ENCODE results near the gene TBL3. TPM values are rescaled to one million over a fixed set of nuclear protein-coding genes. Genes with fewer than 3 reads are reported as not detected.

The TBL3 gene
- total RNA-seq, 1 donor from 2014 or later, result 24.4 TPM

- Histone ChIP-seq H3K36me3 (ENCODE audit: insufficient read depth, low read length) (peaks cover 7% of the 10 kb centered on the region), H2AFZ (ENCODE audit: low read depth, low read length) (no peak overlapping the region), H3K4me2 (ENCODE audit: low read length) (no peak overlapping the region), H3K79me2 (ENCODE audit: insufficient read depth, low read length) (peaks cover 5% of the 10 kb centered on the region), H3K27ac (ENCODE audit: low read depth, low read length) (no peak overlapping the region), H3K9me3 (ENCODE audit: insufficient read depth, low read depth, low read length) (no peaks in the 10 kb centered on the region), H3K4me3 (ENCODE audit: insufficient read depth, low read depth, low read length) (no peak overlapping the region), H3K27me3 (ENCODE audit: insufficient read depth, low read length) (peaks cover 32% of the 10 kb centered on the region), H3K9ac (ENCODE audit: low read length) (no peak overlapping the region), H4K20me1 (ENCODE audit: insufficient read depth, low read length) (peaks cover 41% of the 10 kb centered on the region), H3K4me1 (ENCODE audit: insufficient read depth, low read length) (peaks cover 11% of the 10 kb centered on the region)
- FAIRE-seq (no peak), DNase-seq (ENCODE audit: low read depth) (no peak)
- Mint-ChIP-seq H3K36me3 (ENCODE audit: low read depth, unreplicated experiment) (peaks cover 1% of the 10 kb centered on the region), H3K27ac (ENCODE audit: unreplicated experiment) (no peak overlapping the region), H3K4me1 (ENCODE audit: low read depth, unreplicated experiment) (peaks cover 2% of the 10 kb centered on the region), H3K4me3 (ENCODE audit: unreplicated experiment) (no peak overlapping the region), H3K9me3 (ENCODE audit: unreplicated experiment) (no peaks in the 10 kb centered on the region), H3K27me3 (ENCODE audit: low read depth, unreplicated experiment) (peaks cover 19% of the 10 kb centered on the region)
- TF ChIP-seq CTCF (IDR thresholded peaks at IDR 0.05; ENCODE audit: insufficient read depth, low read depth, low read length) (no peak), EZH2 (IDR thresholded peaks at IDR 0.05; ENCODE audit: insufficient read depth, low read length) (peak; percentile 57)
Measured at GRCh38 chr16:1980030-1980769, 8.3 kb downstream of the TBL3 start.

DNA sequence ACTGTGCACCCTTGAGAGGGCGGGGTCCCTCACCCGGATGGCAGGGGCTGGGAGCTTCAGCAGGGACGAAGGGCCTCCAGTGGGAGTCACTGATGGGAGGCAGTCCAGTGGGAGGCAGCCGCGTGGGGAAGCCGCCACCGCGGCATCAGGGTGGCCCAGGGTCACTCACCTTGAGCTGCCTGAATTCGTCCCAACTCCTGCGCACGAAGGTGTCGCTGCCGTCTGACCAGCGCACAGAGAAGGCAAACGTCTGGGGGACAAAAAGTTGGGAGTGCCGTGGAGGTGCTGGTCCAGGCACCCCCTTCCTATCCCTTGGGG, 8.9 kb downstream of the TBL3 start:
- peaks cover 19% of the 10 kb centered on the region for H3K27me3 Mint-ChIP-seq (ENCODE audit: low read depth, unreplicated experiment)
- Histone ChIP-seq H3K4me1 (ENCODE audit: insufficient read depth, low read length) (peaks cover 15% of the 10 kb centered on the region), H3K4me2 (ENCODE audit: low read length) (no peak overlapping the region), H3K4me3 (ENCODE audit: insufficient read depth, low read depth, low read length) (no peak overlapping the region), H3K79me2 (ENCODE audit: insufficient read depth, low read length) (peaks cover 10% of the 10 kb centered on the region), H3K27ac (ENCODE audit: low read depth, low read length) (no peak overlapping the region), H2AFZ (ENCODE audit: low read depth, low read length) (no peak overlapping the region), H3K9ac (ENCODE audit: low read length) (no peak overlapping the region), H3K9me3 (ENCODE audit: insufficient read depth, low read depth, low read length) (no peaks in the 10 kb centered on the region), H3K27me3 (ENCODE audit: insufficient read depth, low read length) (peaks cover 32% of the 10 kb centered on the region), H3K36me3 (ENCODE audit: insufficient read depth, low read length) (peaks cover 7% of the 10 kb centered on the region), H4K20me1 (ENCODE audit: insufficient read depth, low read length) (peaks cover 45% of the 10 kb centered on the region)
- H3K36me3 Mint-ChIP-seq (ENCODE audit: low read depth, unreplicated experiment), result peaks cover 1% of the 10 kb centered on the region
- no peak for FAIRE-seq
- H3K4me1 Mint-ChIP-seq (ENCODE audit: low read depth, unreplicated experiment), result peaks cover 2% of the 10 kb centered on the region
- H3K27ac Mint-ChIP-seq (ENCODE audit: unreplicated experiment), result no peak overlapping the region
- no peaks in the 10 kb centered on the region for H3K9me3 Mint-ChIP-seq (ENCODE audit: unreplicated experiment)
- DNase-seq (ENCODE audit: low read depth), result no peak
- no peak for TF ChIP-seq CTCF (IDR thresholded peaks at IDR 0.05; ENCODE audit: insufficient read depth, low read depth, low read length)
- peak; percentile 9 for TF ChIP-seq EZH2 (IDR thresholded peaks at IDR 0.05; ENCODE audit: insufficient read depth, low read length)
- H3K4me3 Mint-ChIP-seq (ENCODE audit: unreplicated experiment), result no peak overlapping the region

DNA sequence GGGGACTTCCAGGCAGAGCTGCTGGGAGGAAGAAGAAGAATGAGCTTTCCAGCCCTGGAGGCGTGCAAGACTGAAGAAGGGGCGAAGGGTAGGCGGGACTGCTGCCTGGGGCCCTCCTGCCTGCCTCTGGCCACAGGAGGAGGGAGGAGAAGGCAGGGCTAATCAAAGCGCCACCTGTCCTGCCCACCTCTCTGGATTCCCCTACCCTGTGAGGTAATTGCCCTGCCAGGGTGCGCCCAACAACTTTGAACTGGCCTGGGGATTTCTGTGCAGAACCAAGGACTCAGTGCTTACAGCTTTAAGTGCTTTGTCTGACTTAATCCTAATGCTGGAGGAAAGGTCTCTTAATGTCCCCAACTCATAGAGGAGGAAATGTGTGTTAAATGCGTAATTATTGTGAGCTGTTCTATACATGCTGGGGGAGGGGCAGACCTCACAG, 9.6 kb downstream of the TBL3 start, which contains the start of gene NOXO1:
NOXO1 (minus strand) TSS at position 72 of the 439 bp plus-strand sequence. CDS start 290 bp downstream, outside the sequence.
- no peak for TF ChIP-seq EZH2 (IDR thresholded peaks at IDR 0.05; ENCODE audit: insufficient read depth, low read length)
- no peak for TF ChIP-seq CTCF (IDR thresholded peaks at IDR 0.05; ENCODE audit: insufficient read depth, low read depth, low read length)
- Mint-ChIP-seq H3K36me3 (ENCODE audit: low read depth, unreplicated experiment) (peaks cover 1% of the 10 kb centered on the region), H3K9me3 (ENCODE audit: unreplicated experiment) (no peaks in the 10 kb centered on the region), H3K27ac (ENCODE audit: unreplicated experiment) (peak within 1 kb of the TSS; percentile 62), H3K4me3 (ENCODE audit: unreplicated experiment) (no peak within 1 kb of the TSS), H3K27me3 (ENCODE audit: low read depth, unreplicated experiment) (peaks cover 19% of the 10 kb centered on the region), H3K4me1 (ENCODE audit: low read depth, unreplicated experiment) (peaks cover 2% of the 10 kb centered on the region)
- no peak for DNase-seq (ENCODE audit: low read depth)
- H3K4me3 ChIP-seq (ENCODE audit: insufficient read depth, low read depth, low read length), result no peak within 1 kb of the TSS
- no peak for FAIRE-seq
- peaks cover 15% of the 10 kb centered on the region for H3K4me1 ChIP-seq (ENCODE audit: insufficient read depth, low read length)
- H3K4me2 ChIP-seq (ENCODE audit: low read length), result no peak within 1 kb of the TSS
- H4K20me1 ChIP-seq (ENCODE audit: insufficient read depth, low read length), result peaks cover 46% of the 10 kb centered on the region
- H2AFZ ChIP-seq (ENCODE audit: low read depth, low read length), result no peak within 1 kb of the TSS
- no peaks in the 10 kb centered on the region for H3K9me3 ChIP-seq (ENCODE audit: insufficient read depth, low read depth, low read length)
- peaks cover 32% of the 10 kb centered on the region for H3K27me3 ChIP-seq (ENCODE audit: insufficient read depth, low read length)
- H3K27ac ChIP-seq (ENCODE audit: low read depth, low read length), result no peak within 1 kb of the TSS
- peaks cover 16% of the 10 kb centered on the region for H3K79me2 ChIP-seq (ENCODE audit: insufficient read depth, low read length)
- no peak within 1 kb of the TSS for H3K9ac ChIP-seq (ENCODE audit: low read length)
- peaks cover 7% of the 10 kb centered on the region for H3K36me3 ChIP-seq (ENCODE audit: insufficient read depth, low read length)
